Measurements from ENCODE around the gene HIGD1A.

Gene HIGD1A

DNA sequence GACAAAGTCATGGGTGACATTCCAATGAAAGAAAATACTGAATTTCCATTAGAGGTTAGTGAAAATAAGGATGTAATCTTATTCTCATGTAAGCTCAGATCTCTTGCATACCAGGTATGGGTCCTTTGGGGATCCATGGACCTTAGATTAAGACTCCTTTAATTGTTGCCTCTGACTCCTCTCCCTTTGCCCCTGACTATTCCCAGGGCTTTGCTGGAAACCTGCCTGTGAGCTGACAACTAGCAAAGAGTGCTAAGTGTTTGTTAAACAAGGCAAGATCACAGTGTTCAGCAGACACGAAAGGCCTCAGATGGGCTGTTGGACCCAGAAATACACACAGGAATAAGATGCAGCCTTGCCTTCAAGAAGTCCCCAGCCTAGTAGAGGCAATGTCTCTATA is 37.0 kb upstream of the HIGD1A start:
- no peak overlapping the region for H3K4me3 ChIP-seq (ENCODE audit: low read depth, low read length)
- no peak for TF ChIP-seq CTCF (IDR thresholded peaks at IDR 0.05; ENCODE audit: insufficient read depth, low read depth, low read length, missing control alignments)
- no peak for DNase-seq (ENCODE audit: low read depth)

GRCh38 chr3:42839616-42840015 is 35.3 kb upstream of the HIGD1A start:
- peak; percentile 73 for TF ChIP-seq CTCF (IDR thresholded peaks at IDR 0.05; ENCODE audit: insufficient read depth, low read depth, low read length, missing control alignments)
- peak; percentile 83 for DNase-seq (ENCODE audit: low read depth)

DNA sequence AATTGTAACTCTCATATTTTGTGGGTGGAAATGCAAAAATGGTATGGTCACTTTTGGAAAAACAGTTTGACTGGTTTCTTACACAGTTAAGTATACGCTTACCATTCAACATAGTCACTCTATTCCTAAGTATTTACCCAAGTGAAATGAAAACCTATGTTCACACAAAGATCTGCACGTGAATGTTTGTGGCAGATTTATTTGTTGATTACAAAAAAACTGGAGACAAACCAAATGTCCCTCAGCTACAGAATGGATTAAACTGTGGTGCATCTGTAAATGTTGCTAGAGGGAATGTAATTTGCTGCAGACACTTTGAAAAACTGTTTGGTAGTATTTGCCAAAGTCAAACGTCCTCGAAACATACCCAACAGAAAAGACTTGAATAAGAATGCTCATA is 34.3 kb upstream of the HIGD1A start:
- TF ChIP-seq CTCF (IDR thresholded peaks at IDR 0.05; ENCODE audit: insufficient read depth, low read depth, low read length, missing control alignments) = no peak
- no peak overlapping the region for H3K4me3 ChIP-seq (ENCODE audit: low read depth, low read length)
- DNase-seq (ENCODE audit: low read depth) = no peak

More at GRCh38 chr3:42839616-42840015, 35.3 kb upstream of the HIGD1A start:
- H3K4me3 ChIP-seq (ENCODE audit: low read depth, low read length) = peak overlapping the region; percentile 48

GRCh38 chr3:42836150-42837123 is 32.1 kb upstream of the HIGD1A start:
- no peak overlapping the region for H3K4me3 ChIP-seq (ENCODE audit: low read depth, low read length)
- TF ChIP-seq CTCF (IDR thresholded peaks at IDR 0.05; ENCODE audit: insufficient read depth, low read depth, low read length, missing control alignments) = no peak
- no peak for DNase-seq (ENCODE audit: low read depth)

GRCh38 chr3:42831321-42831713 is 27.0 kb upstream of the HIGD1A start:
- TF ChIP-seq CTCF (IDR thresholded peaks at IDR 0.05; ENCODE audit: insufficient read depth, low read depth, low read length, missing control alignments) = peak; percentile 80
- H3K4me3 ChIP-seq (ENCODE audit: low read depth, low read length) = no peak overlapping the region
- DNase-seq (ENCODE audit: low read depth) = peak; percentile 80

GRCh38 chr3:42830437-42831320 is 26.4 kb upstream of the HIGD1A start:
- peak; percentile 17 for TF ChIP-seq CTCF (IDR thresholded peaks at IDR 0.05; ENCODE audit: insufficient read depth, low read depth, low read length, missing control alignments)
- H3K4me3 ChIP-seq (ENCODE audit: low read depth, low read length) = no peak overlapping the region
- DNase-seq (ENCODE audit: low read depth) = peak; percentile 13

All from GM12865 (cell line).